ENCODE results near the gene MYO7A.

GRCh38 chr11:77215106-77215505 lies 87.1 kb downstream of the MYO7A start:
- TF ChIP-seq GATA2 (IDR thresholded peaks at IDR 0.05; ENCODE audit: low read depth, low read length) = no peak
- no peak for TF ChIP-seq GATA3 (IDR thresholded peaks at IDR 0.05; ENCODE audit: low read depth, low read length)
